Suprapubic skin (tissue), 4 donors: ENCODE results near the gene MRPL24. TPM values are rescaled to one million over a fixed set of nuclear protein-coding genes. Genes with fewer than 3 reads are reported as not detected.

Experiments
- DNase-seq, 2 donors: peaks; one replicate each; pipeline ENCODE4 v3.0.0-alpha.2; 2019; ENCODE audit warnings: low spot score in 2 of 2
- H3K27ac ChIP-seq: fragments of 200-600 bp; sonication (generic); one replicate; pipeline ENCODE4 v1.5.1; 2019
- H3K27me3 ChIP-seq: fragments of 200-600 bp; sonication (generic); one replicate; pipeline ENCODE4 v1.5.1; 2019
- H3K36me3 ChIP-seq: fragments of 200-600 bp; sonication (generic); one replicate; pipeline ENCODE4 v1.5.1; 2019
- H3K4me1 ChIP-seq: fragments of 200-600 bp; sonication (generic); one replicate; pipeline ENCODE4 v1.5.1; 2019
- H3K4me3 ChIP-seq: fragments of 200-600 bp; sonication (generic); one replicate; pipeline ENCODE4 v1.5.1; 2019; ENCODE audit warnings: mild to moderate bottlenecking
- H3K9me3 ChIP-seq: fragments of 200-600 bp; sonication (generic); one replicate; pipeline ENCODE4 v1.5.1; 2019
- CTCF ChIP-seq, 2 donors: fragments of 200-600 bp in 1 of 2; fragments of 450-650 bp in 1 of 2; sonication (generic) in 1 of 2; IDR thresholded peaks; one replicate each; pipeline ENCODE4 v1.5.1; 2016 to 2019; ENCODE audit warnings: antibody characterized with exemption in 2 of 2, mild to moderate bottlenecking in 1 of 2, moderate library complexity in 1 of 2
- EP300 ChIP-seq: sonication (generic); formaldehyde crosslinking; IDR thresholded peaks from one replicate; pipeline ENCODE4 v1.6.1; 2017; ENCODE audit warnings: antibody characterized with exemption
- POLR2A ChIP-seq, 2 donors: fragments of 450-650 bp; IDR thresholded peaks; one replicate each; pipeline ENCODE4 v1.6.1; 2017; ENCODE audit warnings: antibody characterized with exemption in 2 of 2, mild to moderate bottlenecking in 2 of 2, moderate library complexity in 2 of 2
- POLR2AphosphoS5 ChIP-seq, 3 donors: sonication (generic); formaldehyde crosslinking; IDR thresholded peaks; one replicate each; pipeline ENCODE4 v1.6.1; 2017; ENCODE audit warnings: antibody characterized with exemption in 3 of 3
- WGBS: methylation state at CpG from one replicate; pipeline ENCODE4 v1.1.5; 2018; 5-methylcytosine and 5-hydroxymethylcytosine counted together
- total RNA-seq, 4 donors: library from RNA; depleted of rRNA; stranded (reverse); fragments of >200 nt; gene quantifications; one replicate each; pipeline ENCODE4 v1.1.0, GENCODE V29; 2016

The MRPL24 gene
- total RNA-seq, 4 donors from 2014 or later = 33.6 to 66.6 (median 55.0) TPM

- no peak for TF ChIP-seq CTCF (IDR thresholded peaks at IDR 0.05)
- no peak for TF ChIP-seq POLR2A (IDR thresholded peaks at IDR 0.05)
- TF ChIP-seq POLR2AphosphoS5 (IDR thresholded peaks at IDR 0.05) = no peak
- TF ChIP-seq EP300 = no peak
- H3K4me3 ChIP-seq = no peak overlapping the region
- H3K9me3 ChIP-seq = no peaks in the 10 kb centered on the region
- H3K4me1 ChIP-seq = peaks cover 43% of the 10 kb centered on the region
- H3K36me3 ChIP-seq = peaks cover 6% of the 10 kb centered on the region
- 60% methylated on average over 5 of the region's 5 CpGs for WGBS
- no peak for DNase-seq
- no peak overlapping the region for H3K27ac ChIP-seq
- no peaks in the 10 kb centered on the region for H3K27me3 ChIP-seq
These were observed 46.3 kb downstream of the MRPL24 start for GRCh38 chr1:156694690-156694962.

- H3K27ac ChIP-seq = no peak overlapping the region
These were observed 46.8 kb downstream of the MRPL24 start for GRCh38 chr1:156693848-156694689.

GRCh38 chr1:156692925-156693847 lies 47.7 kb downstream of the MRPL24 start:
- Histone ChIP-seq H3K27ac (peak overlapping the region; percentile 67), H3K27me3 (no peaks in the 10 kb centered on the region), H3K4me3 (no peak overlapping the region), H3K4me1 (peaks cover 50% of the 10 kb centered on the region), H3K36me3 (no peaks in the 10 kb centered on the region), H3K9me3 (no peaks in the 10 kb centered on the region)
- no peak for TF ChIP-seq CTCF (IDR thresholded peaks at IDR 0.05)
- TF ChIP-seq POLR2A (IDR thresholded peaks at IDR 0.05) = no peak
- no peak for TF ChIP-seq POLR2AphosphoS5 (IDR thresholded peaks at IDR 0.05)
- TF ChIP-seq EP300 = no peak
- DNase-seq = no peak
- WGBS = 48% methylated on average over 14 of the region's 16 CpGs

More at GRCh38 chr1:156693848-156694689, 46.8 kb downstream of the MRPL24 start:
- TF ChIP-seq CTCF (IDR thresholded peaks at IDR 0.05) (no peak), POLR2A (IDR thresholded peaks at IDR 0.05) (no peak), EP300 (no peak), POLR2AphosphoS5 (IDR thresholded peaks at IDR 0.05) (no peak)
- H3K4me3 ChIP-seq = no peak overlapping the region
- no peak for DNase-seq
- H3K9me3 ChIP-seq = no peaks in the 10 kb centered on the region
- H3K36me3 ChIP-seq = peaks cover 2% of the 10 kb centered on the region
- 53% methylated on average over 12 of the region's 12 CpGs for WGBS
- peaks cover 48% of the 10 kb centered on the region for H3K4me1 ChIP-seq
- H3K27me3 ChIP-seq = no peaks in the 10 kb centered on the region

- no peaks in the 10 kb centered on the region for H3K9me3 ChIP-seq
- no peak for DNase-seq
- no peaks in the 10 kb centered on the region for H3K36me3 ChIP-seq
- H3K27ac ChIP-seq = peak overlapping the region; percentile 67
- TF ChIP-seq EP300 (no peak), POLR2AphosphoS5 (IDR thresholded peaks at IDR 0.05) (no peak), POLR2A (IDR thresholded peaks at IDR 0.05) (no peak), CTCF (IDR thresholded peaks at IDR 0.05) (no peak)
- WGBS = 19% methylated on average over 11 of the region's 13 CpGs
- peaks cover 50% of the 10 kb centered on the region for H3K4me1 ChIP-seq
- H3K27me3 ChIP-seq = no peaks in the 10 kb centered on the region
- H3K4me3 ChIP-seq = no peak overlapping the region
These were observed 48.4 kb downstream of the MRPL24 start for GRCh38 chr1:156692441-156692924.
